Suprapubic skin (tissue), 4 donors: ENCODE results near the gene FAM83F.

Source experiments
- CTCF ChIP-seq, 2 donors: fragments of 200-600 bp in 1 of 2; fragments of 450-650 bp in 1 of 2; sonication (generic) in 1 of 2; IDR thresholded peaks; one replicate each; pipeline ENCODE4 v1.5.1; 2016 to 2019; ENCODE audit warnings: antibody characterized with exemption in 2 of 2, mild to moderate bottlenecking in 1 of 2, moderate library complexity in 1 of 2
- EP300 ChIP-seq: sonication (generic); formaldehyde crosslinking; IDR thresholded peaks from one replicate; pipeline ENCODE4 v1.6.1; 2017; ENCODE audit warnings: antibody characterized with exemption
- POLR2AphosphoS5 ChIP-seq, 3 donors: sonication (generic); formaldehyde crosslinking; IDR thresholded peaks; one replicate each; pipeline ENCODE4 v1.6.1; 2017; ENCODE audit warnings: antibody characterized with exemption in 3 of 3

GRCh38 chr22:40065981-40066380, 71.2 kb downstream of the FAM83F start:
- TF ChIP-seq EP300 (no peak), CTCF (IDR thresholded peaks at IDR 0.05) (no peak), POLR2AphosphoS5 (IDR thresholded peaks at IDR 0.05) (no peak)
